ENCODE data around the gene CABCOCO1.

DNA sequence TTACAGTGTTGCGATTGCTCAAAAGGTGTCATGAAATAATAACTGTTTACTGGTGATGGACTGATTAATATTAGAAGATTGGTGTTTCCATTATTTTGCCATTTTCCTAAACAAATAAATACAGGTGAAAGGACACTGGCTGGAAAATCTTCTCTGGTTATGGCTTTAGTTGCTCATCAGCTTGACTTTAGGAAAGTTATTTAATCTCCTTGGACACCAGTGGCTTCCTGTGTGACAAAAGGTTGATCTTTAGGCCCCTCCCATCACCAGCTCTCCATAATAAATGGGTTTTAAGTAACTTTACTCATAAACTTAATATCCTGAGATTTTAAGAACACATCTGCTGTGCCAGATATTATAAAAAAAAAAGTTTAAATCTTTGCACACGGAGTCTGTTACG lies 737 bp downstream of the CABCOCO1 start:
- TF ChIP-seq RAD21 (IDR thresholded peaks at IDR 0.05; ENCODE audit: low read length) (no peak), EP300 (IDR thresholded peaks at IDR 0.05; ENCODE audit: borderline replicate concordance in 1 of 2, low read depth in 1 of 2, low read length in 1 of 2) (no peak), SIN3A (IDR thresholded peaks at IDR 0.05; ENCODE audit: borderline replicate concordance, low read depth, low read length) (no peak), POLR2AphosphoS5 (IDR thresholded peaks at IDR 0.05; ENCODE audit: low read depth, low read length) (no peak), SMC3 (IDR thresholded peaks at IDR 0.05; ENCODE audit: low read depth, low read length) (no peak), CHD2 (IDR thresholded peaks at IDR 0.05; ENCODE audit: low read length, partially characterized antibody) (no peak)
- TF ChIP-seq, protein P1, sequence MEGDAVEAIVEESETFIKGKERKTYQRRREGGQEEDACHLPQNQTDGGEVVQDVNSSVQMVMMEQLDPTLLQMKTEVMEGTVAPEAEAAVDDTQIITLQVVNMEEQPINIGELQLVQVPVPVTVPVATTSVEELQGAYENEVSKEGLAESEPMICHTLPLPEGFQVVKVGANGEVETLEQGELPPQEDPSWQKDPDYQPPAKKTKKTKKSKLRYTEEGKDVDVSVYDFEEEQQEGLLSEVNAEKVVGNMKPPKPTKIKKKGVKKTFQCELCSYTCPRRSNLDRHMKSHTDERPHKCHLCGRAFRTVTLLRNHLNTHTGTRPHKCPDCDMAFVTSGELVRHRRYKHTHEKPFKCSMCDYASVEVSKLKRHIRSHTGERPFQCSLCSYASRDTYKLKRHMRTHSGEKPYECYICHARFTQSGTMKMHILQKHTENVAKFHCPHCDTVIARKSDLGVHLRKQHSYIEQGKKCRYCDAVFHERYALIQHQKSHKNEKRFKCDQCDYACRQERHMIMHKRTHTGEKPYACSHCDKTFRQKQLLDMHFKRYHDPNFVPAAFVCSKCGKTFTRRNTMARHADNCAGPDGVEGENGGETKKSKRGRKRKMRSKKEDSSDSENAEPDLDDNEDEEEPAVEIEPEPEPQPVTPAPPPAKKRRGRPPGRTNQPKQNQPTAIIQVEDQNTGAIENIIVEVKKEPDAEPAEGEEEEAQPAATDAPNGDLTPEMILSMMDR (IDR thresholded peaks at IDR 0.05): no peak
- TF ChIP-seq, protein P2, sequence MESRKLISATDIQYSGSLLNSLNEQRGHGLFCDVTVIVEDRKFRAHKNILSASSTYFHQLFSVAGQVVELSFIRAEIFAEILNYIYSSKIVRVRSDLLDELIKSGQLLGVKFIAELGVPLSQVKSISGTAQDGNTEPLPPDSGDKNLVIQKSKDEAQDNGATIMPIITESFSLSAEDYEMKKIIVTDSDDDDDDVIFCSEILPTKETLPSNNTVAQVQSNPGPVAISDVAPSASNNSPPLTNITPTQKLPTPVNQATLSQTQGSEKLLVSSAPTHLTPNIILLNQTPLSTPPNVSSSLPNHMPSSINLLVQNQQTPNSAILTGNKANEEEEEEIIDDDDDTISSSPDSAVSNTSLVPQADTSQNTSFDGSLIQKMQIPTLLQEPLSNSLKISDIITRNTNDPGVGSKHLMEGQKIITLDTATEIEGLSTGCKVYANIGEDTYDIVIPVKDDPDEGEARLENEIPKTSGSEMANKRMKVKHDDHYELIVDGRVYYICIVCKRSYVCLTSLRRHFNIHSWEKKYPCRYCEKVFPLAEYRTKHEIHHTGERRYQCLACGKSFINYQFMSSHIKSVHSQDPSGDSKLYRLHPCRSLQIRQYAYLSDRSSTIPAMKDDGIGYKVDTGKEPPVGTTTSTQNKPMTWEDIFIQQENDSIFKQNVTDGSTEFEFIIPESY (IDR thresholded peaks at IDR 0.05; ENCODE audit: borderline replicate concordance, low read depth): no peak
